Thyroid gland (tissue), 4 donors: ENCODE results near the gene CCDC149. TPM values are rescaled to one million over a fixed set of nuclear protein-coding genes. Genes with fewer than 3 reads are reported as not detected.

Source experiments
- DNase-seq, 2 donors: peaks; one replicate each; pipeline ENCODE4 v3.0.0-alpha.2; 2019
- H3K27ac ChIP-seq, 3 donors: fragments of 200-600 bp; sonication (generic); 1 replicate in 2 of 3; 2 replicates in 1 of 3; pipeline ENCODE4 v1.5.1; 2016 to 2019; ENCODE audit warnings: mild to moderate bottlenecking in 1 of 3, moderate library complexity in 1 of 3
- H3K27me3 ChIP-seq: fragments of 200-600 bp; sonication (generic); one replicate; pipeline ENCODE4 v1.5.1; 2019
- H3K36me3 ChIP-seq, 2 donors: fragments of 200-600 bp; sonication (generic); one replicate each; pipeline ENCODE4 v1.5.1; 2016 to 2019
- H3K4me1 ChIP-seq, 2 donors: fragments of 200-600 bp; sonication (generic); one replicate each; pipeline ENCODE4 v1.5.1; 2017 to 2019
- H3K4me3 ChIP-seq, 3 donors: fragments of 200-600 bp; sonication (generic); replicated peaks in 1 of 3; 1 replicate in 2 of 3; 2 replicates in 1 of 3; pipeline ENCODE4 v1.5.1; 2016; ENCODE audit warnings: mild to moderate bottlenecking in 1 of 3
- H3K9me3 ChIP-seq: fragments of 200-600 bp; sonication (generic); one replicate; pipeline ENCODE4 v1.5.1; 2017
- POLR2A ChIP-seq, 2 donors: fragments of 450-650 bp; IDR thresholded peaks; one replicate each; pipeline ENCODE4 v1.6.1; 2017; ENCODE audit warnings: antibody characterized with exemption in 2 of 2, mild to moderate bottlenecking in 2 of 2, moderate library complexity in 1 of 2
- WGBS, 2 donors: methylation state at CpG; one replicate each; pipeline ENCODE4 v1.1.5; 2017; 5-methylcytosine and 5-hydroxymethylcytosine counted together
- intact Hi-C: fragments of 100-400 bp; cut with DNase I; formaldehyde crosslinking; loops from one replicate; pipeline ENCODE4 v1.15.1; 2023
- total RNA-seq, 4 donors: library from RNA; depleted of rRNA; stranded (reverse); fragments of >200 nt; gene quantifications; one replicate each; pipeline ENCODE4 v1.2.3, GENCODE V29; 2016
- TF ChIP-seq, protein P1 (sequence below), 6 experiments: fragments of 200-600 bp in 3 of 6; fragments of 450-650 bp in 3 of 6; sonication (generic) in 3 of 6; IDR thresholded peaks; one replicate each; pipeline ENCODE4 v1.5.1; 2016 to 2019; ENCODE audit warnings: antibody characterized with exemption in 6 of 6, mild to moderate bottlenecking in 2 of 6, inconsistent platforms in 1 of 6, moderate library complexity in 1 of 6

CCDC149 gene
- total RNA-seq, 4 donors from 2014 or later, result 19.3 to 29.2 (median 21.8) TPM

DNA sequence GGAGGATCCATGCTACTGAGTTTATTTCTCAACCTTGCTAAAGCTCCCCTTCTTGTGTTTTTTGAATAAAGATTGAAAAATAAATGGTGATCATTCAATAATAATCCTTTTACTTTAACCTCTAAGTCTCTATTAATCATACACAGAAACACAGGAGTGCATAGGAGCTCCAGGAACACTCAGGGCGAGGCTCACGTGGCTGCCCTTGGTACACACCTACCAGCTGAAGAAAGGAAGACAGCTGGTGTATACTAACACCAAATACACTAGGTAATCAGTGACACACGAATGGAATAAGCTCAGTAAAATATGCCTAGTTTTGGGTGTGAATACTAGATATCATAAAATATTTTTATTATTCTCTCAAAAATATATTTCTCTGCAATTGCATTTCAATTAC is 26.2 kb downstream of the CCDC149 start:
- TF ChIP-seq POLR2A (IDR thresholded peaks at IDR 0.05), result no peak
- TF ChIP-seq, protein P1, sequence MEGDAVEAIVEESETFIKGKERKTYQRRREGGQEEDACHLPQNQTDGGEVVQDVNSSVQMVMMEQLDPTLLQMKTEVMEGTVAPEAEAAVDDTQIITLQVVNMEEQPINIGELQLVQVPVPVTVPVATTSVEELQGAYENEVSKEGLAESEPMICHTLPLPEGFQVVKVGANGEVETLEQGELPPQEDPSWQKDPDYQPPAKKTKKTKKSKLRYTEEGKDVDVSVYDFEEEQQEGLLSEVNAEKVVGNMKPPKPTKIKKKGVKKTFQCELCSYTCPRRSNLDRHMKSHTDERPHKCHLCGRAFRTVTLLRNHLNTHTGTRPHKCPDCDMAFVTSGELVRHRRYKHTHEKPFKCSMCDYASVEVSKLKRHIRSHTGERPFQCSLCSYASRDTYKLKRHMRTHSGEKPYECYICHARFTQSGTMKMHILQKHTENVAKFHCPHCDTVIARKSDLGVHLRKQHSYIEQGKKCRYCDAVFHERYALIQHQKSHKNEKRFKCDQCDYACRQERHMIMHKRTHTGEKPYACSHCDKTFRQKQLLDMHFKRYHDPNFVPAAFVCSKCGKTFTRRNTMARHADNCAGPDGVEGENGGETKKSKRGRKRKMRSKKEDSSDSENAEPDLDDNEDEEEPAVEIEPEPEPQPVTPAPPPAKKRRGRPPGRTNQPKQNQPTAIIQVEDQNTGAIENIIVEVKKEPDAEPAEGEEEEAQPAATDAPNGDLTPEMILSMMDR (IDR thresholded peaks at IDR 0.05), result no peak
- Histone ChIP-seq H3K9me3 (no peaks in the 10 kb centered on the region), H3K27me3 (no peaks in the 10 kb centered on the region), H3K36me3 (no peaks in the 10 kb centered on the region), H3K27ac (no peak overlapping the region), H3K4me3 (no peak overlapping the region), H3K4me1 (no peaks in the 10 kb centered on the region)
- intact Hi-C loops, result no loop called here
- 91% methylated on average over 3 of the region's 3 CpGs for WGBS, 2 donors
- no peak for DNase-seq

DNA sequence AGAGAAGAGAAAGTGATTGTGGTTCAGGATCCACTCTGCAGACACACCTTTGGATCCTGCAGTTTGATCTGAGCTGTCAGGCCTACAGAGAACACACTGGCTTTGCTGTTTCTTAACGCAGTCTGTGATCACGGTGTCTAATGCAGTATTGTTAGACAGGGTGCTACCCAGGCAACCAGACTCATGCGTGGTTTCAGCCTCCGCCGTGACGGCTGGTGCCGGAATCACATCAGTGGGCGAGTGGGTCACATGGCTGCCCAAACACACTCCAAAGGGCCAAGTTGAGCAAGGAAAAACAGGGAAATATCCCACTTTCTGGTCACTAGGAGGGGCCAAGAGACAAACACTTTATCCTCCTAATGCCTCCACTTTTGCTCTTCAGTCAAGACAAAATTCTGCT is 27.5 kb downstream of the CCDC149 start:
- intact Hi-C loops, result no loop called here
- no peaks in the 10 kb centered on the region for H3K36me3 ChIP-seq
- H3K27me3 ChIP-seq, result no peaks in the 10 kb centered on the region
- peak in 1 of 2 donors; percentile 40 for DNase-seq
- 84 to 85% methylated on average over 8 of the region's 8 CpGs for WGBS, 2 donors
- no peaks in the 10 kb centered on the region for H3K9me3 ChIP-seq
- no peak overlapping the region for H3K27ac ChIP-seq
- TF ChIP-seq POLR2A (IDR thresholded peaks at IDR 0.05), result no peak
- TF ChIP-seq, protein P1 (IDR thresholded peaks at IDR 0.05), result no peak
- no peaks in the 10 kb centered on the region for H3K4me1 ChIP-seq
- H3K4me3 ChIP-seq, result no peak overlapping the region

DNA sequence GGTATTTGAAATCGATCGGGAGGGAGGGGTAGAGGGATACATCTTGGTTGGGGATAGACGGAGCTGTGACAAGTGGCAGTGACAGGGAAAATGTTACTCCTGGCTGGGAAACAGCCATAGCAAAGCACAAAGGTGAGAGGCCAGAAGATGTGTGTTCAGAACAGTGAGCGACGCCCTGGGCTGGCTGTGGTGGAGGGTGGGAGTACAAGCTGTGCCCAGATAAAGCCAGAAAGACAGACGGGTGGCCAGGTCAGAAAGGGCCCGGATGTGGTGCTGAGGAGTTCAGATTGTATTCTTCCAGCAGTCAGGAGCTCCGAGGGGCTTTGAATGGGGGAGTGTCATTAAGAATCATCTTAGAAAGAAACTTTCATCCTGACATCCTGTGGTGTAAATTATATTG is 27.9 kb downstream of the CCDC149 start:
- H3K36me3 ChIP-seq, result no peaks in the 10 kb centered on the region
- no peak for DNase-seq
- WGBS, 2 donors, result 88 to 91% methylated on average over 8 of the region's 8 CpGs
- TF ChIP-seq, protein P1 (IDR thresholded peaks at IDR 0.05), result no peak
- no peak for TF ChIP-seq POLR2A (IDR thresholded peaks at IDR 0.05)
- no peaks in the 10 kb centered on the region for H3K4me1 ChIP-seq
- intact Hi-C loops, result no loop called here
- H3K4me3 ChIP-seq, result no peak overlapping the region
- H3K27ac ChIP-seq, result no peak overlapping the region
- no peaks in the 10 kb centered on the region for H3K9me3 ChIP-seq
- H3K27me3 ChIP-seq, result no peaks in the 10 kb centered on the region

DNA sequence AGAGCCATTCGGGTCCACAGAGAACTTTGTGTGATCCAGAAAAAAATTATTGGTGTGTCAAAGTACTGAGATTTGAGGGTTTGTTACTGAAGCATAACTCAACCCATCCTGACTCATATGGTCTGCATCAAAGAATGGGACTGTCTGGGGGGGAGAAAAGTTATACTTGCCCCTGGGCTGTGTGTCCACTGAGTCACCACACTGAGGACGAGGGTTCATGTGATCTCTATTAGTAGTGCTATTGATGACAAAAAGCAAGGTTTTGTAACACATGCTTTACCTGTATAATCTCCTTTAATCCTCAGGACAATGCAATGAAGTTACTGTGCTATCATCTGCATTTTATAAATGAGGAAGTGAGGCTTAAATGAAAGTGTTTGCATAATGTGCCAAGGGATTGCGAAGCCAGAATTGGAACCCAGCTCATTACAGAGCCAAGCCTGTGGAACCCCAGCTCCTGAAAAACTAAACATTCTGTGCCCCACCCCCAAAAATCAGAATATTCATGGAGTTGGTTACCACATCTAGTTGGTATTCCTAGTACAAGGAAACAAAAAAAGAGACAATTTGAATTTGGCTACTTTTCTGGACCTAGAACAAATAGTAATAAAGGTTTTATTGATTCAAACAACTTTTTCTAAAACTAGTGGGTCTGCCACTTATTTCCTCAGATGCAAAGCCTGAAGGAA is 31.2 kb downstream of the CCDC149 start:
- Histone ChIP-seq H3K9me3 (no peaks in the 10 kb centered on the region), H3K4me3 (no peak overlapping the region), H3K27ac (no peak overlapping the region), H3K4me1 (peaks cover 0 to 5% of the 10 kb centered on the region in 2 donors), H3K27me3 (no peaks in the 10 kb centered on the region), H3K36me3 (no peaks in the 10 kb centered on the region)
- no peak for TF ChIP-seq POLR2A (IDR thresholded peaks at IDR 0.05)
- TF ChIP-seq, protein P1 (IDR thresholded peaks at IDR 0.05), result no peak
- DNase-seq, result no peak
- 83 to 90% methylated on average over 3 of the region's 3 CpGs for WGBS, 2 donors
- intact Hi-C loops, result no loop called here

DNA sequence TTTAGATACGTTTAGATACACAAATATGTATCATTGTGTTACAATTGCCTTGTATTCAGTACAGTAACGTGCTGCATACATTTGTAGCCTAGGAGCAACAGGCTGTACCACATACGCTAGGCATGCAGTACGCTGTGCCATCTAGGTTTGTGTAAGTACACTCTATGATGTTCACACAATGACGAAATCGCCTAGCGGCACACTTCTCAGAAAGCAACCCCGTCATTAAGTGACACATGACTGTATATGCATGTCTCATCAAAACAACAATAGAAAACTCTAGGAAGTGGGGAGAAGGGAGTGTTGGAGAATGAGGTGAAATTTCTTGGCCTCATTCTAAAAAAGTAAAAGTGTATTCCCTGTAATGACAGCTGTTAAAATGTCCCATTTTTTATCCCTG is 32.7 kb downstream of the CCDC149 start:
- Histone ChIP-seq H3K36me3 (no peaks in the 10 kb centered on the region), H3K27ac (no peak overlapping the region), H3K27me3 (no peaks in the 10 kb centered on the region), H3K4me1 (peaks cover 0 to 5% of the 10 kb centered on the region in 2 donors), H3K4me3 (no peak overlapping the region), H3K9me3 (no peaks in the 10 kb centered on the region)
- DNase-seq, result no peak
- TF ChIP-seq POLR2A (IDR thresholded peaks at IDR 0.05), result no peak
- TF ChIP-seq, protein P1 (IDR thresholded peaks at IDR 0.05), result no peak
- intact Hi-C loops, result no loop called here
- WGBS, 2 donors, result 95% methylated on average over 8 of the region's 8 CpGs
